HG03460 (cell line): ENCODE data around the gene CHKB.
"Not testable (repeated sequence)": the region's sequence is repeated elsewhere in the genome, so short reads cannot be mapped to it uniquely, and the experiment has no call there.

ENCODE experiments used
- ATAC-seq: cut with Tn5 transposase; IDR thresholded peaks from one replicate; pipeline ENCODE4 v1.9.1; 2021; ENCODE audit not compliant: unreplicated experiment

The CHKB gene

DNA sequence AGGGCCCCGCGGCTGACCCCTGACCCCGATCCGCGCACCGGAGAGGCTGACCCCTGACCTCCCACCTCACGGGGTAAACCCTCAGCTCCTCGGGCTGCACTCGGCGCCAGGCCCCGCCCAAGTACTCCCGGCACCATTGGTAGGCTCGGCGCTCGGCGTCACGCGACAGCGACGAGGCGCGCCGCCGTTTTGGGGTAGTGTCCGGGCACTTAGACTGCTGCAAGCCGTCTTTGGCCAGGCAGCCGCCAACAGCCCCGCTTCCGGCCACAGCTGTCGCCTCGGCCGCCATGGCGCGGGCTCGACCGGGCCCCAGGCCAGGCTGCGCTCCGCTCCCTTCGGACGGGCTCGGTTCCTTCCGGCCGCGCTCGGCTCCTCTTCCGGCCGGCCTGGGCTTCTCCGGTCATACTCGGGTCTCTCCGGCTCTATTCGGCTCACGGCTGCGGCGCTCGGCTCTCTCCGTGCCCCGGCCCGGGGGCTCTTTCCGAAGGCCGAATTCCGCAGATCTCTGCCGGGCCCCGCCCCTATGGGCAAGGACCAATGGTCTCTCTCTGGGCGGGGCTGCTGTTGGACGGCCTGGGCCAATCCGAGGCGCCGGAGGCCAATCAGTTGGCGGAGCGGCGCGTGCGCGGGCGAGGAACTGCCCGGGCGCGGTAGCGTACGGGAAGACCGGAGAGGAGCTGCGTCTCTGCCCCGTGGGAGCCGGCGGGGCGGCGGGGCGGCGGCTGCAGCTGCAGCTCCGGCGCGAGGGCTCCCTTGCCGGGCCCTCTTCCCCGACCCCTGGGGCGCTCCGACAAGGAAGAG, at the start of gene CHKB:
TSS of gene CHKB (minus strand) at position 357 of the 801 bp plus-strand sequence. CDS start at position 289, 68 bp downstream.
- peak; percentile 83 for ATAC-seq

DNA sequence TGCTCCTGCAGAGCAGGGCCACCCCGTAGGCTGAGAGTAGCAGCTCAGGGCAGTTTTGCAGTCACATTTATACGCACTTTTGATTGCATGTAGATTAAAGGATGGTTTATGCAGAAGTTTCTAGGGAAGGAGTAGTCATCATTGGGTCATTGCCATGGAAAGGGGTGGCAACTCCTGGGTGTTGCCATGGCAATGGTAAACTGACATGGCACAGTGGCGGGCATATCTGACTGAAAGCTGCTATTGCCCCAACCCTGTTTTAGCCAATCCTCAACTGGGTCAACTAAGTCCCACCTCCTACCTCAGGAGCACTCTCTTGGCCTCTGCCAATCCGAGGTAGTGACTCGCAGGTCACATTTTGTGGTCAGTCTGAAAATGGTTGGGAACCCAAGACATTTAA, 47.7 kb upstream of the CHKB start:
- ATAC-seq: no peak

DNA sequence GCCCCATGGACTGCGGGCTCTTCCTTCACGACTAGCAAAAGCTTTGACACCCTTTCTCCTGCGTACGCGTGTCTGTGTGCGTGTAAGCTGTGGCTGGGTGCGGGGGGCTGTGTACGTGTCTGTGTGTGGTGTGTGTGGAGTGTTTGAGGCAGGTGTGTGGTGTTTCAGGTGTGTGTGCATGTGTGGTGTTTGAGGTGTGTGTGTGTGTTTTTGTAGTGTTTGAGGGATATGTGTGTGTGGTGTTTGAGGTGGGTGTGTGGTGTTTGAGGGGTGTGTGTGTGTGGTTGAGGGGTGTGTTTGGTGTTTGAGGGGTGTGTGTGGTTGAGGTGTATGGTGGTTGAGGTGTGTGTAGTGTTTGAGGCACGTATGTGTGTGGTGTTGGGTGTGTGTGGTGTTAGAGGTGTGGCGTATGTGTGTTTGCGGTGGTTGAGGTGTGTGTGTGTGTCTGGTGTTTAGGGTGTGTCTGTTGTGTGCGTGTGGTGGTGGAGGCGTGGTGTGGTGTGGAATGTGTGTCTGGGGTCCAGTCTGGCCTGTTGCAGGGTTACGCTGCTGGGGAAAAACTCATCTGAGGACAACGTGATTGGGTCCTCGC, 46.0 kb upstream of the CHKB start:
- ATAC-seq: no peak

DNA sequence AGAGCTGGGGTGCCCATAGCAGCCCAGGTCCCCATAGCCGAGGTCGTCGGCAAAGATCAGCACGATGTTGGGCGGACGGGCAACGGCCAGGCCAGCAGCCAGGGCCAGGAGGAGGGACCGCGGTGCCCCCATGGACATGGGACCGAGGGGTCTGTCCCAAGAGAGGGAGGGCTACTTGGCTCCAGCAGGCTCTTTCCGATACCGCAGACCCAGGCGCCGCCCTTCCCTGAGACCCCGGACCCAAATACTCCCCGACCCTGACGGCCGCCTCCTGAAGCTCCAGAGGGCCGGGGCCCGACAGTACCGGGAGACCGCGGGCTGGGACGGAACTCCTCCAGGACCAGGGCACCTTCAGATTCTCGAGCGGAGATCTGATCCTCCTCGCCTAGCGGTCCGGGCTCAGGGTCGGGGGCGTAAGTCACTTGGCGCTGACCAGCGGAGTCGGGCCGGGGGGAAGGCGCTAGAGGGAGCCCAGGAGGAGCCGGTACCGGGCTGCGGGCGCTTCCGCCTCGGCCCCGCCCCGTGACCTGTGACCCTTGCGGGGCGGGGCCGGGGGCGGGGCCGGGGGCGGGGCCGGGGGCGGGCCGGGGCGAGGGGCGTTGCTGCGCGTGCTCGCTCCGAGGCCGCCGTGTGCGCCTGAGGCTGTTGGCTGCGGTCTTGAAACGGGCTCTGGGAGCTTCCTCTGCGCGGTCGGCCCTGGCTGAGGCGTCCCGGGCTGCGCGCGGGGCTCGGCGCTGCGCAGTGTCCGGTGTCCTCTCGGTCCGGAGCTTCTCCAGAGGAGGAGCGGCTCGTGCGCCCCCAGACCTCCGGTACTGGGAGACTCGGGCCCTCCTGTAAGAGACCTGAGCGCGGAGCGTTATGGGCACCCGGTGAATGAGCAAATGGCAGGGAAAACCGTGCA, 45.2 kb upstream of the CHKB start, which contains the start of gene ARSA:
TSS of gene ARSA (minus strand) at position 511 of the 901 bp plus-strand sequence. CDS start at position 138, 373 bp downstream.
- ATAC-seq: peak; percentile 65

DNA sequence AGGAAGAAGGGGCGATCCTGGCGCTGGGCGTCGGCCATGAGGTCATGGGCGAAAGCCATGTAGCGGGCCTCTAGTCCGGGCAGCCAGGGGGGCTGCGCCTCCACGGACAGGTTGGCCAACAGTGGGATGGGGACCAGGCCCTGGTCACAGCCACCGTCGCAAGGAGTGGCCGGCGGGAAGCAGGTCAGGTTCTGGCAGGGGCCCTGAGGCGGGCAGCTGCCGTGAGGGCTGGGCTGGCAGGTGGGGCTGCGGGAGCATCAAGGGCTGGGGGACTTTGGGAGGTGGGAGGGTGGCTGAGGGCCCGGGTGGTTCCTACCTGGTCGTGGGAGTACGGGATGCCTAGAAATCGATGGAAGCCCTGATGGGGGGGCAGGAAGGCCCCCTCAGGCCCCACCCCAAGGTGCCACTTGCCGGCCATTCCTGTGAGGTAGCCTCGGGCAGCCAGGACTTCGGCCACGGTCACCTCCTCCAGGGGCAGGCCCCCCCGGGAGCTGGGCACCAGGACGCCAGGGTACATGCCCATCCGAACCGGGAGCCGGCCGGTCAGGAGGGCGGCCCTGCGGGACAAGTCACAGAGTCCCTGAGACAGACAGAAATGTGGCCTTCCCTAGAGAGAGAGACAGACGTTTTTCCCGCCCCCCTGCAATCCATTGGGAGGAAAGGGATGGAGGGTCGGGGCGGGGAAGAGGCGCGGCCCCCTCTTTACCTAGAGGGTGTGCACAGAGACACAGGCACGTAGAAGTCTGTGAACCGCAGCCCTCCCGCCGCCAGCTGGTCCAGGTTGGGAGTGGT, 44.4 kb upstream of the CHKB start:
- no peak for ATAC-seq

DNA sequence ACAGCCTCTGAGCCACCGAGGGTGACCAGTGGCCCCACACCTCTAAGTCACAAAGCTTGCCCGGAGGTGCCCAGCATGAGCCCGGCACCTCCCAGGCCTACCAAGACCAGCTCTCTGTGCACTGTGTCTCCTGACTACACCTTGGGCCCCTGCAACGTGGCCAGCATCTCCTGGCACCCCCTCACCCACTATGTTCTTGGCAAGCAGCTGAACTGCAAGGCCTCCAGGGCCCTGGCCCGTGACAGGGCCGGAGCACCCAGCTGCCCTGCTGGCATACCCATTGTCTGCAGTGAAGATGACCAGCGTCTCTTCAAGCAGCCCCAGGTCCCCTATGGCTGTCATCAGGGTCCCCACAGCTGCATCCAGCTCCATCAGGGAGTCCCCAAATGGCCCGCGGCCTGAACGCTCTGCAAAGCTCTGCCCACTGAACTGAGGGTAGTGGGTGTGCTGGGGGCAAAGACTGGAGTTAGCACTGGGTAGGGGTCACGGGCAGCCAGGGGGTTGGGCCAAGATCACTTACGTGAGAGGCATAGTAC, 43.7 kb upstream of the CHKB start:
- ATAC-seq: no peak

DNA sequence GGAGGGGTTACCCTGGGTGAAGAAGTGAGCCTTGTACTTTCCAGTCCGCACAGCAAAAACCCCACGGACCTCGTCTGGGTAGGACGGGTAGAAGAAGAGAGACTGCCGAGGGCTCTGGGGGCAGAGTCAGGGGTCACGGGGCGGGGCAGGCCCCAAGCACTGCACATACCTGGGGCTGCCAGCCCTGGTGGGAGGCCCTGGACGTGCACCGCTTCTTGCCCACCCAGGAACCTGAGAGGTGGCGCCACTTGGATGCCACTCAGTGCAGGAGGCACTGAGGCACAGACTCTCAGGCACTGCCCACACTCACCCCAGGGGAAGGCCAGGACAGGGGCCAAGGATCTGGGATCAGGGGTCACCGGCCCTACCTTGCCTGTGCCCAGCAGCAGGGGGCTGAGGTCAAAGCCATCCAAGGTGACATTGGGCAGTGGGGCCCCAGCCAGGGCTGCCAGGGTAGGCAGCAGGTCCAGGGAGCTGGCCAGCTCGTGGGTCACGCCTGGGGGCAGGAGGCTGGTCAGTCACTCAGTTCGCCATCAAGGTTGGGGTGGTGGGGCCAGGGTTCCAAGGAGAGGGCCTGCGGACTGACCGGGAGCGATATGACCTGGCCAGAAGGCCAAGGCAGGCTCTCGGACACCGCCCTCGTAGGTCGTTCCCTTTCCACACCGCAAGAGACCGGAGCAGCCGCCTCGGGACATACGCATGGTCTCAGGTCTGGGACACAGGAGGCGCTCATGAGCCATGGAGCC, 43.1 kb upstream of the CHKB start:
- no peak for ATAC-seq

GRCh38 chr22:50625131-50625567, 42.5 kb upstream of the CHKB start:
- no peak for ATAC-seq

- no peak for ATAC-seq
Observed at GRCh38 chr22:50624347-50625130, 41.9 kb upstream of the CHKB start.

DNA sequence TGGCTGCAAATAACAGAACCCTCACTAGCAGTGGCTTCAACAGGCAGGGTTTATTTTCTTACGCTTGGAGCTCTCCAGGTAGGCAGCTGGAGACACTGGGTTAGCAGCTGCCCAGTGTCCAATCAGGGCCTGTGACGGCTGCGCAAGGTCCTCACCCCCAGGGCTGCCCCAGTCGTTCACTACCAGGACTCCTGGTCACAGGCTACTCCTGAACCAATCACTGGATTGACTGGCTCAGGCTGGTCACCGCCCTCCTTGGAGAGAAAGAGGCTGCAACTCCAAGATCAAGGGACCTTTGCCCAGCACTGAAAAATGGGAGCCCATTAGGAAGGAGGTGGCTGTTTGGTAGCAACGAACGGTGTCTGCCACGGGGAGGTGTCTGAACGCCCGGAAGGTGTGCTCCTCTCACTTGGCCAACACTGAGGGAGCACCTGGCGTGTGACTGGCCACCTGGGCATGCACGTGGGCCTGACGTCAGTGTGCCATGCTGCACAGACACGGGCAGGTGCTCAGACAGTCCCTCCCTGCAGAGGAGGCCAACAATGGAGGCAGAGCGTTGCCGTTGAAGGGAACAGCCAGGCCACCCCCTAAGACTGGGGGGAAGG, 40.2 kb upstream of the CHKB start:
- no peak for ATAC-seq

DNA sequence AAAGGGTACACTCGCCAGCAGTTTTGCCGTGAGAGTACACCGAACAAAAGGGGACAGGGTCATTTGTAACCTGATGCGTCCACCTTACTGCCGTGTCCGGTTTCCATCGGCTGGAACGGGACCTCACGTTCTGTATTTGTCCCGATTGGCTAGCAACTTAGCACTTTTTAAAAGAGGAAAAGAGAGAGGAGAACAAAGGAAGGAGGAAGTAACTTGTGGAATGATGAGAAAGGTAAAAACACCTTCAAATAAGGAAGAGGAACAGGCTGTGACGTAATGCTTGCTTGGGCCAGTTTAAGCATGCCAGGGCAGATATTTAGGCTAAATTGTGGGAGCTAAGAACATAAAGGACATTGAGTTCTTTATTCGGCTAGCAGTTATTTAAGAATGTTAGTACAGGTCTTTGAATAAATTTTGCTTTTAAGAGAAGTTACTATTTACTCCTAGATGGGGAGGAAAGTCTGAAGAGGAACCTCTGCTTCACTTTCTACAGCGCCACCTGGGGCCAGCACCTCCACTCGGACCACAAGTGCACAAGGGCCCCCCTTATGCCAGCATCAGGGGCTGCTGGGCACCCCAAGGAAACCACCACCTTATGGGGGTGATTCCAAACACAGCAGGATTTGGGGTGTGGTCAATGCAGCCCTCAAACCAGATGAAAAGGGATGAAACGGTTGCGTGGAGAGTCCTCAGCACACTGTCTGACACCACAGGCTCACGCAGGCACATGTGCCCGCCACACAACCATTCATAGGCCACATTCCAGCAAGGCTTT, 39.5 kb upstream of the CHKB start:
- no peak for ATAC-seq

DNA sequence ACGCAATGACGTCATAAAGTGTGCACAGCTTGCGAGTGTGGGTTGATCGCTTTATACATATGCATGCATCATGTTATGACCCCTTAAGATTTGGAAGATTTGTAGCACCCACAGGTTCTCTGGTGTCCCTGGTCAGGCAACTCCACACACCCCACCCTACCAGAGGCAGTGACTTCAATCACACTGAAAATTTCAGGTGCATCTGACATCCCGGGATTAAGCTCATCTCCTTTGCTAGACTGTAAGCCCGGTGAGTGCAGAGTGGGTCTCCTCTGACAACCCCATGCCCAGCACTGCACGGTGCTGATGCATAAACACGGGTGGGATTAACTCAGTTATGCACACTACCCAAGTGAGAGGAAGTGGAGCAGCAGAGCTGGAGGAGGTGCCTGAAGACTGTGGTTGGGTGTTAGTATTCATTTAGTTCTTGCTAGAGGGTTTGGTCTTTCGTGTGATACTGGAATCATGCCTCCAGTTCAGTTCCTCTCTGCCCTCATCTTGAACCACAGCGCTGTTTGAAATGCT, 38.8 kb upstream of the CHKB start:
- no peak for ATAC-seq

- peak; percentile 55 for ATAC-seq
Observed at GRCh38 chr22:50620593-50621355, 38.1 kb upstream of the CHKB start.

DNA sequence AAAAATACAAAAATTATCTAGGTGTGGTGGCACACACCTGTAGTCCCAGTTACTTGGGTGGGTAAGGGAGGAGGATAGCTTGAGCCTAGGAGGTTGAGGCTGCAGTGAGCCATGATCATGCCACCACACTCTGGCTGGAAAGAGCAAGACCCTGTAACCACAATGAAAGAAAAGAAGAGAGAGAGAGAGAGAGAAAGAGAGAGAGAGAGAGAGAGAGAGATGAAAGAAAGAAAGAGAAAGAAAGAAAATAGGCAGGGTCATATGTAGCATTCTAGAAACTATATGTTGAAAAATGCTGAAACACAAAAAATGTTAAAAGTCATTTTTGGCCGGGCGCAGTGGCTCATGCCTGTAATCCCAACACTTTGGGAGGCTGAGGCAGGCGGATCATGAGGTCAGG, 31.6 kb upstream of the CHKB start:
- not testable (repeated sequence) for ATAC-seq

DNA sequence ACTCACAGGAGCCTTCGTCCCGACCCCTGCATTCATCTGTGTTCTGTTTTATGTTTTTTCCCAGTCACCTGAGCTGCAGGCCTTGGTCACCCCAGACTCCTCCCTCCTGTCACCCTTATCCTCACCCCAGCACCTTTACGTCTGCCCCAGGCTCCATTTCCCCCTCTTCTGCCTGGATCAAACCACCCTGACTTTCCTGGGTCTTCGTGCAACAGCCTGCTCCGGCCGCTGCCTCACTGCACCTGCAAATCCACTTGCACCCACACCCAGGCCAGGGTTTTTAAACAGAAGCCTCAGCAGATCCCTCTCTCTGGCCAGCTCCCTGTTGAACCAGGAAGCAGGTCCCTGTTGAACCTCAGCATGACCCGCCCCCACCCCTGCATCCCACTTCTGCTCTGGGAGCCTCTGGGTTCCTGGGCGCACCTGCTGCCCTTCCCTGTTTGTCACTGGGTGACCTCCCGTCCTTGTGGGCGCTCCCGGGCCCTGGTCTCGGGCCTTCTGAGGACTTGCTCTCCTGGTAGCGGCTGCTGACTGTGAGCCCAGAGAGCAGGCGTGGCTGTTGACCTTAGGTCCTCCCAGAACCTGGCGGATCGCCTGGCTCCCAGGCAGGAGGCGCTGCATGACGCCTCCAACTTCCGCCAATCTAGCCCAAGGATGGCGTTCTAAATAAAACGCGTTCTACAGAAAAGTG, 30.8 kb upstream of the CHKB start:
- no peak for ATAC-seq
